ENCODE results near the gene C20orf204.

C20orf204 gene

DNA sequence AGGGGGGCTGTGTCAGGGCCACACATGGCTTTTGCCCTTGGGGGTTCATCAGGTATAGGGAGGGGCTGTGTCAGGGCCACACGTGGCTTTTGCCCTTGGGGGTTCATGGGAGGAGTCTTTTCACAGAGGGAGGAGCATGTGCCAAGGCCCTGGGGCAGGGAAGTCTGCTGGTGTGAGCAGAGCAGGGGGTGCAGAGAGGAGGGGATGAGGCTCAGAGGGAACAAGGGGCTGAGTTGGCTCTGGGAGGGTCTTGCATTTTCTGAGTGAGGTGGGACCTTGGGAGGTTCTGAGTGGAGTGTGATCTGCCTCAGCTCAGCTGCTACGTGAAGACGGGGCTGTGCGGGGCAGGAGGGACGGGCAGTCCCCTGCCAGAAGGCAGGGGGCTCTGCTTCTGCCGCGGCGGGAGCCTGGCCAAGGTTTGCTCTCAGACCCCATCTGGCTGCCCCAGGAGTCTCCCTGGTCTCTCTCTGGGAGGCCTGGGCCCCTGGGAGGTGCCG is 19.5 kb downstream of the C20orf204 start:
- no peak for DNase-seq (ENCODE audit: low read depth)
- no peak overlapping the region for H3K4me3 ChIP-seq (ENCODE audit: low read length)
- TF ChIP-seq, protein P1, sequence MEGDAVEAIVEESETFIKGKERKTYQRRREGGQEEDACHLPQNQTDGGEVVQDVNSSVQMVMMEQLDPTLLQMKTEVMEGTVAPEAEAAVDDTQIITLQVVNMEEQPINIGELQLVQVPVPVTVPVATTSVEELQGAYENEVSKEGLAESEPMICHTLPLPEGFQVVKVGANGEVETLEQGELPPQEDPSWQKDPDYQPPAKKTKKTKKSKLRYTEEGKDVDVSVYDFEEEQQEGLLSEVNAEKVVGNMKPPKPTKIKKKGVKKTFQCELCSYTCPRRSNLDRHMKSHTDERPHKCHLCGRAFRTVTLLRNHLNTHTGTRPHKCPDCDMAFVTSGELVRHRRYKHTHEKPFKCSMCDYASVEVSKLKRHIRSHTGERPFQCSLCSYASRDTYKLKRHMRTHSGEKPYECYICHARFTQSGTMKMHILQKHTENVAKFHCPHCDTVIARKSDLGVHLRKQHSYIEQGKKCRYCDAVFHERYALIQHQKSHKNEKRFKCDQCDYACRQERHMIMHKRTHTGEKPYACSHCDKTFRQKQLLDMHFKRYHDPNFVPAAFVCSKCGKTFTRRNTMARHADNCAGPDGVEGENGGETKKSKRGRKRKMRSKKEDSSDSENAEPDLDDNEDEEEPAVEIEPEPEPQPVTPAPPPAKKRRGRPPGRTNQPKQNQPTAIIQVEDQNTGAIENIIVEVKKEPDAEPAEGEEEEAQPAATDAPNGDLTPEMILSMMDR (conservative IDR thresholded peaks at IDR 0.05; ENCODE audit: low read depth, low read length) = no peak

DNA sequence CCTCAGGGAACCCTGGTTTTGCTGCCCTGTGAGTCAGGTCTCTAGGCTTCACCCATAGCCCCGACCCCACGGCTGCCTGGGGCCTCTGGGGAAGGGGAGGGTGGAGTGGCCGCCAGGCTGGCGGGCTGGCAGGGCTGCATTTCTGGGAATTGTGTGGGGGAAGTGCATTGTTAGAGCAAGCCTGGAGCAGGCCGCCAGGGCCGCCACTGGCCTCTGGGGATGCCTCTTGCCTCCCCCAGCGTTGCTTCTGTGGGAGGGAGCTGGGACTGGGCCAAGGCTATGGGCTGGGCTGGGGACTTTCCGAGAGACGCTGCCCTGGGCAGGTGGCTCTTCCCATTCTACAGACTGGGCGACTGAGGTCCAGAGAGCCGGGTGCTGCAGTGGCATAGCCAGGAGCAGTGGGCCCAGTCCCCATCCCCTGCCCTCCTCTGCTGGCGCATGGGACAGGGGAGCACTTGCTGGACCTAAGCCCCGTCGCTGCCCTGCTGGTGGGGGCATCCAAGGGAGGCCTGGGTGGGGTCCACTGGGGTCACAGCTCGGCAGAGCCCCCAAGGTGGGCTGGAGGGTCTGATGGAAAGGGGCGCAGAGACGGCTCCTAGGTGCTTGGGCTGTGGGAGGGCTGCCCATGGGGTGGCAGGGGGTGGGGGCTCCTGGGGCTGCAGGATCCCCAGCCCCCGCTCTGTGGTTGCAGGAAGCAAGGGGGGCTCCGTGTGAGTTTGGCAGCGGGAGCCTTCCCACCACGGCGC is 20.1 kb downstream of the C20orf204 start:
- H3K4me3 ChIP-seq (ENCODE audit: low read length) = no peak overlapping the region
- TF ChIP-seq, protein P1 (conservative IDR thresholded peaks at IDR 0.05; ENCODE audit: low read depth, low read length) = no peak
- DNase-seq (ENCODE audit: low read depth) = no peak

DNA sequence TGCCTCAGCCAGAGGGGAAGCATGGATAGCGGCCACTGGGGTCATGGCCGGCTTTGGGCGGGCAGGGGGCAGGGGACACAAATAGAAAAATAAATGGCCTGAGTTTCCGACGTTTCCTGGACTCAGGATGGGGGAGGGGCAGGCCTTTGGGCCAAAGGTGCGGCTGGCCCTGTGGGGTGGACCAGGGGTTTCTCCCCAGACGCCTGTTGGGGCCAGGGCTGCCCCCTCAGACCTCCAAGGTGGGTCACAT is 20.6 kb downstream of the C20orf204 start:
- H3K4me3 ChIP-seq (ENCODE audit: low read length) = no peak overlapping the region
- TF ChIP-seq, protein P1 (conservative IDR thresholded peaks at IDR 0.05; ENCODE audit: low read depth, low read length) = no peak
- no peak for DNase-seq (ENCODE audit: low read depth)

DNA sequence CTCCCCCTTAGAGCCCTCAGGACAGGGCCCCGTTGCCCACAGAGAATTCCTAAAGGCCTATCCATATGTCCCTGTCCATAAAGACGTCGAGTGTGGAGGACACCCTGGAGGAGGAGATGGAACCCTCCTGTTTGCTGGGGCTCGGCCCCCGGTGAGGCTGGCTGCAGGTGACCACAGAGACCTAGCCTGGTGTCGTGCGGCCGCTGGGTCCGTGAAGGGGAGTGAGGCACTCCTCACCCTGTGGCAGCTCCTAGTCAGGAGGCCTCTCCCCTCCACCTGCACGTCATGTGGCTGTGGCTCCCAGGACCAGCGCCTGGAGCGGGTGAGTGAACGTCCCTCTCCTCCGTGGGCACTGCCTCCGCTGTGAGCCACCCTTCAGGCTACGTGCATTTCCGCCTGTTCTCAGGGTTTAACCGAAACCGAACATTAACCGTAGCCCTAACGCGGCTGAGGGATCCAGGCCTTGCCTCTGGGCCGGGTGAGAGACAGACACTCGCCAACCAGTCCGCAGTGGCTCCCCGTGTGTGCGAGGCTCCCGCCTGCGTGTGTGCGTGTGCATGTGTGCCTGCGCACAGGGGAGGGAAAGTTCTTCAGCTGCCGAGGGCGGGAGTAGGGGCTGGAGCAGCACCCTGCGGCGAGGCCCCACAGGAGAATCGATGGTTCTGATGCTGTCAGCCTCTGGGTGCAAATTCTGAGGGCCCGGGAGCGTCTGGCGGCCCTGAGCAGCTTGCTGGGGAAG is 21.1 kb downstream of the C20orf204 start:
- TF ChIP-seq, protein P1 (conservative IDR thresholded peaks at IDR 0.05; ENCODE audit: low read depth, low read length) = no peak
- no peak for DNase-seq (ENCODE audit: low read depth)
- H3K4me3 ChIP-seq (ENCODE audit: low read length) = no peak overlapping the region

DNA sequence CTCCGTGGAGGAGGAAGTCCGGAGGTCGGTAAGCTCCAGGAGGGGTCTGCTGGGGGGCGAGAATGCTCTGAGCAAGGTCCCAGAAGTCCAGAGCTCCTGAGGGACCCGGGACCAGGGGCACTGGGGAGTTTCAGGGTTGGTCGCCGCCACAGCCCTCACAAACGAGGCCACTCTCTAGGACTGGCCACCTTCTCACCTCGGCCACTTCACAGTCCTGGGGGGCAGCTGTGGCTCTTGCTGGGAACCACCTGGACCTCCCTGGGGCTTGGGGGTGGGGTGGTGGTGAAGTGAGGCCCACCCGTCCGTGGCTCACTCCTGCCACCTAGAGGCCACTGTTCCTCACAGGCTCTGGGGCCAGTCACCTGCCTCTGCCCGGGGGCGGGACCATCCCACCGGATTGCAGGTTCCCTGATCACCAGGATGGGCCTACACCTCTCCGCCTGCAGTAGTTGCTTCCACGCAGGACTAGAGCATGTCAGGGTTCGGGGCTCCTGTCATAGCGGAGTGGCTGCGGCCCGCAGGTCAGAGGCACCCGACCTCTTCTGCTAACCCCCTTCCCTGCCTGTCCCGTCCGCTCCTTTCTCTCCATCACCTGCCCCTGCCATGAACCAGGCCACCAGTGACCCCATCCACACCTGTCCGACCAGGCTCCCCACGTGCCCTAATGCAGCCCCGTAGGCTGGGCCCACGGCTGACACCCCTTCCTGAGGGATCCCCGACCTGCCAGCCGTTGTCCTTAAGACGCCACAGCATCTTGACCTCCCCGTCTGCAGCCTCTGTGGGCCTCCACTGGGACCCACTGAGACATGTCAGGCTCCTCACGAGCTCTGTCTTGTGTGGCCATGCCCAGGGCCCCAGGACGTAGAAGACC is 21.9 kb downstream of the C20orf204 start:
- no peak overlapping the region for H3K4me3 ChIP-seq (ENCODE audit: low read length)
- DNase-seq (ENCODE audit: low read depth) = no peak
- TF ChIP-seq, protein P1 (conservative IDR thresholded peaks at IDR 0.05; ENCODE audit: low read depth, low read length) = peak; percentile 92

DNA sequence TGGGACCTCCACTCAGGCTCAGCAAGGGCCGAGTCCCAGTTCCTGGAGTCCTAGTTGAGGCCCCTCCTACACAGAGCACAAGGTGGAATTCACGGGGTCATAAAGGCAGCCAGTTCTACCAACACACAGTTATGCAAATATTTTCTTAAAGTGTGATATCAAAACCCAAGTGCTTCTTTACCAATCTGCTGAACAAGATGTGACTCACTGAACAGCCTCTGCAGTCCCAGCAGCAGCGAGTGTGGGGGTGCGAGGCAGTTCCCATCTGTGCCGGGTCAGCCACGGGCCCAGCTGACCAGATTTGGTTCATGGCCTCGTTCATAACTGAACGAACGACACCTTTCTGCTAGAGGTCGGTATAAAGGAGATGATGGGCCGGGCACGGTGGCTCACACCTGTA is 22.6 kb downstream of the C20orf204 start:
- TF ChIP-seq, protein P1 (conservative IDR thresholded peaks at IDR 0.05; ENCODE audit: low read depth, low read length) = no peak
- no peak for DNase-seq (ENCODE audit: low read depth)
- H3K4me3 ChIP-seq (ENCODE audit: low read length) = no peak overlapping the region

All from retinal pigment epithelial cell (primary cell).